SH-SY5Y (cell line): ENCODE data around the gene LYL1.

ENCODE experiments used
- GATA2 ChIP-seq: IDR thresholded peaks from 2 replicates; pipeline ENCODE4 v1.6.1; 2011; ENCODE audit warnings: mild to moderate bottlenecking, low read depth, low read length
- GATA3 ChIP-seq: IDR thresholded peaks from 2 replicates; pipeline ENCODE4 v1.6.1; 2011; ENCODE audit warnings: low read depth, mild to moderate bottlenecking, low read length, moderate library complexity

GRCh38 chr19:13116282-13117175 is 13.9 kb upstream of the LYL1 start, which contains the start of gene TRMT1:
- no peak for TF ChIP-seq GATA3
- TF ChIP-seq GATA2: no peak
